BE2C (cell line): ENCODE data around the gene KCNAB1.

Source experiments
- DNase-seq: peaks from one replicate; pipeline ENCODE4 v3.0.0-alpha.2; 2020
- H3K27me3 ChIP-seq: fragments of 250-450 bp; sonication (Bioruptor Pico); 2 replicates; pipeline ENCODE4 v1.5.1; 2020; ENCODE audit warnings: mild to moderate bottlenecking
- H3K36me3 ChIP-seq: fragments of 250-450 bp; sonication (Bioruptor Pico); 2 replicates; pipeline ENCODE4 v1.5.1; 2020; ENCODE audit warnings: mild to moderate bottlenecking
- H3K4me1 ChIP-seq: fragments of 250-450 bp; sonication (Bioruptor Pico); 2 replicates; pipeline ENCODE4 v1.5.1; 2020
- H3K4me3 ChIP-seq: 2 replicates; pipeline ENCODE4 v1.5.1; 2011; ENCODE audit warnings: low read depth, low read length
- H3K9me3 ChIP-seq: fragments of 250-450 bp; sonication (Bioruptor Pico); 2 replicates; pipeline ENCODE4 v1.5.1; 2020
- CTCF ChIP-seq: IDR thresholded peaks from 2 replicates; pipeline ENCODE4 v1.5.1; 2012; ENCODE audit warnings: mild to moderate bottlenecking, low read depth, low read length

KCNAB1 gene

GRCh38 chr3:156433910-156434309 is 313.5 kb downstream of the KCNAB1 start:
- no peaks in the 10 kb centered on the region for H3K9me3 ChIP-seq
- H3K27me3 ChIP-seq: no peaks in the 10 kb centered on the region
- peaks cover 39% of the 10 kb centered on the region for H3K4me1 ChIP-seq
- H3K4me3 ChIP-seq: peak overlapping the region; percentile 7; the same call in 1 of the 2 replicates
- DNase-seq: peak; percentile 67
- H3K36me3 ChIP-seq: no peaks in the 10 kb centered on the region
- TF ChIP-seq CTCF: peak; percentile 13; the same call in 1 of the 2 replicates

GRCh38 chr3:156434921-156435320 is 314.5 kb downstream of the KCNAB1 start:
- no peak for DNase-seq
- Histone ChIP-seq H3K36me3 (no peaks in the 10 kb centered on the region), H3K4me1 (peaks cover 31% of the 10 kb centered on the region), H3K4me3 (no peak overlapping the region), H3K9me3 (no peaks in the 10 kb centered on the region), H3K27me3 (no peaks in the 10 kb centered on the region)
- TF ChIP-seq CTCF: no peak

GRCh38 chr3:156443079-156443478 is 322.7 kb downstream of the KCNAB1 start:
- no peaks in the 10 kb centered on the region for H3K9me3 ChIP-seq
- no peak overlapping the region for H3K4me3 ChIP-seq
- H3K27me3 ChIP-seq: no peaks in the 10 kb centered on the region
- DNase-seq: no peak
- no peak for TF ChIP-seq CTCF
- H3K36me3 ChIP-seq: no peaks in the 10 kb centered on the region
- peaks cover 7% of the 10 kb centered on the region for H3K4me1 ChIP-seq

GRCh38 chr3:156445117-156446090 is 325.0 kb downstream of the KCNAB1 start:
- H3K27me3 ChIP-seq: no peaks in the 10 kb centered on the region
- DNase-seq: no peak
- H3K36me3 ChIP-seq: no peaks in the 10 kb centered on the region
- peaks cover 17% of the 10 kb centered on the region for H3K4me1 ChIP-seq
- no peak for TF ChIP-seq CTCF
- H3K9me3 ChIP-seq: no peaks in the 10 kb centered on the region
- no peak overlapping the region for H3K4me3 ChIP-seq

- Histone ChIP-seq H3K27me3 (no peaks in the 10 kb centered on the region), H3K4me1 (peaks cover 17% of the 10 kb centered on the region), H3K4me3 (no peak overlapping the region), H3K36me3 (no peaks in the 10 kb centered on the region), H3K9me3 (no peaks in the 10 kb centered on the region)
- peak; percentile 45 for DNase-seq
- TF ChIP-seq CTCF: peak; percentile 64
Observed at GRCh38 chr3:156448300-156448699, 327.9 kb downstream of the KCNAB1 start.
